CD4-positive, alpha-beta T cell treated with Interleukin-15 for 4 hours (primary cell): Measurements from ENCODE around the gene SLIT1.
A peak's percentile ranks its signal among the peaks of the same experiment; 100 is the strongest.
"Not testable (repeated sequence)": the region's sequence is repeated elsewhere in the genome, so short reads cannot be mapped to it uniquely, and the experiment has no call there.

Experiments used
- DNase-seq: peaks from one replicate; pipeline ENCODE4 v3.0.0-alpha.2; 2020; ENCODE audit warnings: low spot score

The SLIT1 gene

DNA sequence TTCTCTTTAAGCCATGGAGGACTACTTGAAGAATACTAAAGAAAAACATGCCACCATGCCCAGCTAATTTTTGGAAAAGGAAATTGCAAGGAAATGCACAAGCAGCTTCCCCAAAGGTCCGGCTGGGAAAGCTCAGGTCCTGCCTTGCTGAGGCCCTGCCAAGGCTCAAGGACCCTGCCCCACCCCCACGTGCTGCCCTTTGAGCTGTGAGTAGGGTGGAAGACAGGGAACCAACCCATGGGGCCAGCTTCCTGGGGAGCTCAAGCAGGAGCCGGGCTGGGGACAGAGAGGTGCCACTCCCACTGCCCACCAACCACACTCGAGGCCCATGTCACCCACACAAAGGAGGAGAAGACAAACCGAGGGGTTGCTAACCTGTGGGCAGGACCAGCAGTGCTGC lies 78.2 kb downstream of the SLIT1 start:
- DNase-seq, result no peak

DNA sequence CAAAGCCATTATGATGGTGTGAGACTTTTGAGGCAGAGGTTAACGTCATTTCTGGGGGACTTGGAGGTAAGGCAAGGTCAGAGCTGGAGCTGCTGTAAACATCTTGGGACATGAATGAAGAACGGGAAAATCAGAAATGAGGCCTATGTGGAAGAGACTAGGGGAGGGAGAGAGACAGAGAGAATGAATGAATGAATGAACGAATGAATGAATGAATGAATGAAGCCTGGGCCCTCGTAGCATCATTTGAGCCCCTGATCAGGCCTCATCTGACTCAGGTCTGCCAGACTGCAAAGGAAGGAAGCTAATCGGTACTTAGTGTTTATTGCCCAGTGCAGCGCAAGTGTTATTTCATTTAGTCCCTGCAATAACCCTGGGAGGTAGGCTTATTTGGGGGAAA lies 79.6 kb downstream of the SLIT1 start:
- no peak for DNase-seq

- no peak for DNase-seq
Measured at GRCh38 chr10:97105303-97105702, 80.5 kb downstream of the SLIT1 start.

DNA sequence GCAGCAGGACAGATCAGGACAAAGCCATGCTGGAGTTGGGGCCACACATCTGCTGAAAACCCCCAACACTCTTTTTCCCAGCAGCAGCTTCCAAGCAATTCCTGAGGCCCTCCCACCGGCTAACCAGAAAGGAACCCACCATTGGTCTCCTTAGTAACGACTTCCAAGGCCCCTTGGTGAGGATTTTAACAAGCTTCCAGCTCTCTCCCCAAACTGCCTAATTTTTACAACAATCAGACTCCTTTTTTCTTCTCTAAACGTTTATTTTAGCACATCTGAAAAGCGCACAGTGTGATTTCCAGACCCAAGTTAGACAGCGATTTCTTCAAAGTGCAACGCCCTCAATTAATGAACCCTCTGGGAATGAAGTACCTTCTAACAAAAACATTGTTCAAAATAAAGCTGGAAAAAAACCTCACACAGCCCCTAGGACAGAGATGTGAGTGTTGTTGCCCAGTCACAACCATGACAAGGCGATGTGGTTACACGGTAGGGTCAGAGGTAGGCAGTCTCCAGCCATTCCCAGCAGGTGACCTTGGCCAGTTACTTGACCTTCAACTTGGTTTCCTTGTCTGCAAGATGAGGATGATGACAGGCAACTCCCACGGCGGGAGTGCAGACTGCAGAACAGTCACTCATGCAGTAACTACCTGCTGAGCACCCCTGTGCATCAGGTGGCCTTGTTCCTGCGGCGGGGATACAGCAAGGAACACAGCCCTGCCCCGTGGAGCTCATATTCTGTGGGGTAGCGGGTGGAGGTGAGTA lies 82.3 kb downstream of the SLIT1 start:
- DNase-seq, result no peak

- no peak for DNase-seq
Measured at GRCh38 chr10:97102441-97102840, 83.3 kb downstream of the SLIT1 start.

- no peak for DNase-seq
Measured at GRCh38 chr10:97101166-97101940, 84.4 kb downstream of the SLIT1 start.

DNA sequence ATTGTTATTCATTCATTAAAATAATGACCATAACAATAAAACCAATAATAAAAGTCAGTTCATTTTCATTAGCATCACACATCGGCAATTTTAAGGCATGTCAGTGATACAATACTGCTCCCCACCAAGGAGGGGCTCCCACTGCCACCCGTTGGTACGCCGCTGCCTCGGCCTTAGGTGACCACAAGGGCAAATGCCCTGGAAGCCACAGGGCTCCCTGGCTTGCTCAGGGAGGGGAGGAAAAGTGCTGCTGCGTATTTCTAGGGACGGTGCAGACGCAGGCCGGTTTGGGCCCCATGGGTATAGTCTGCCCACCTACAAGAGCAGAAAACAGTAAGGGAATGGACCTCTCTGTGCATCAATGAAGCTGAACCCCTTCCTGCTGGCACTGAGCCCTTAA lies 85.1 kb downstream of the SLIT1 start:
- no peak for DNase-seq

GRCh38 chr10:97099868-97100267 lies 85.9 kb downstream of the SLIT1 start:
- no peak for DNase-seq

DNA sequence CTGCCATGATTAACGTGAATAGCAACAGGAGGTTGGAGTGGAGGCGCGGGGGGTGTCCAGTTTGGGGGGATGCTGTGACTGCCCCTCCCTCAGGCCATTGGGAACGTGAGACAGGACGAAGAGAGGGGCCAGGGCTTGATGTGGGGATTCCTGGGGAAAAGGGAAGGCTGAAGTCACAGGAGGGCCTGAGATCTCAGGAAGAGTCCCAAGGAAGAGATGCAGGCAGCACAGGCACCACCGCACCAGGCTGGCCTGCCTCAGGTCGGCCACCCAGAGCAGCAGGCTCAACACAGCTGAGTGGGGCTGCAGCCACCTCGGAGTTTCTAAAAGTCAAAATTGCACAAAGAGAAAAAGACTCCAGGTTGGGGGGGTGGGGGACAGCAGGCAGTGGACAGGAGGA lies 86.7 kb downstream of the SLIT1 start:
- no peak for DNase-seq

DNA sequence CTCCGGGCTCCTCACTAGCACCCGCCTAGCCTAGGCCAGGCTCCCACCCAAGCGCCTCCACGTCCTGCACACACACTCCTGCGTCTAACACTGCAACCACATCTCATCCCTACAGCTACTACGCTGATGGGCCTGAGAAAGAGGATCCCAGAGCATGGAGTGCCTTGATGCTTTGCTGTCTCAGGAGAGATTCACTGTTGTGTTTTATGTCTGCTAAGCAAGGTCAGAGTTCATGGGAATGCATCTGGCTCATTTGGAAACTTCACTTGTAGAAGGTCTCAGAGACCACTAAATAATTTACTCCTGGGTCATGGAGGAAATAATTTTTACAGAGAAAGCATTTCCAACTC lies 88.7 kb downstream of the SLIT1 start:
- no peak for DNase-seq

DNA sequence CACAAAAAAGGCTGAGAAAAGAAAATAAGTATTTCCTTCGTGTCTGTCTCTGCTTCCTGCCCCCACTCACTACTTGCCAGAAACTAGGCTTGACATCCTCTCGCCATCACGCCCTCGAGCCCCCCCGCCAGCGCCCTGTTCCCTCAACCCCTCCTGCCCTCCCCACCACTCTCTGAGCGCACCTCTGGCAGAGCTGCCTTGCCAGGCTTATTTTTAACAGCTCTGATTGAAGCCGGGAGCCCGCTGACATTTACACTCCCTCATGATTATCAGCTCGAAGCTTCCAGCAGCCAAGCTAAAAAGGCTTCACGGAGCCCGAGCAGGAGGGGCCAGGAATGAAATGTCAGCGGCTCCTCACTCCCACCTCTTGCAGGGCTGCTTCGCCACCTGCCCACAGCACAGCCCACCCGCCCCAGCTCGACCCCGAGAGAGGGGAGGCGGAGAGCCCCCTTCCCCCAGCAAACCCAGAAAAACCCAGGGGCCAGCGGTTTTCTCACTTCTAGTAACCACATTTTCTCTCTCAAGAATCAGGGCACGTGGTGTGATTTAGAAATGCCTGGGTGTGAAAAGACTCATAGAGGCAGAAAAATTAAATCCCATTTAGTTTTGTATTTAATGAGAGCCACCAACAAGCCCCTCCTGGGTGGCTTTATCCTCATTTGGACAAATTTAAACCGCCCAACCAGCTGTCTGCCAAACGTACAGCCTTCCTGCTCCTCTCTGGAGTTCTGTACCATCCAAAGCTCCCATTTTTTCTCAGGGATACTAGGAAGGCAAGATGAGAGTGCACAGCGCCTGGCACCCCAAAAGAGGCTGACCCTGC lies 89.3 kb downstream of the SLIT1 start:
- DNase-seq, result peak; percentile 7

GRCh38 chr10:97095701-97096260 lies 90.0 kb downstream of the SLIT1 start:
- no peak for DNase-seq

- DNase-seq, result no peak
Measured at GRCh38 chr10:97090644-97091043, 95.1 kb downstream of the SLIT1 start.

DNA sequence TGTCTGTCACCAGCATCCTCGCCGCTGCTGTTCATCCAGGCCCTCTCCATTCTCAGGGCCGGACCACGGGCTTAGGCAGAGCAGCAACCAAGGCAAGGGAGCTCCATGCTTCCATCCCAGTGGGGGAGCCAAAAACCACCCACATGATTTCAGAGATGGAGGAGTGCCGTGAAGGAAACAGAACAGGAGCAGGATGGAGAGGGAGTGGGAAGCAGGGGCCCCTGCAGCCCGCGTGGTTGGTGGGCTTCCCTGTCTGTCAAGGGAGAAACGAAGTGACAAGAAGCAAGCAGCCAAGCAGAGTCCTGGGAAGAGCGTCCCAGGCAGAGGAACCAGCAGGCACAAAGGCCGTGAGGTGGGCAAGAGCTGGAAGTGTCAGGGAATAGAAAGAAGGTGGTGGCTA lies 95.7 kb downstream of the SLIT1 start:
- DNase-seq, result no peak

DNA sequence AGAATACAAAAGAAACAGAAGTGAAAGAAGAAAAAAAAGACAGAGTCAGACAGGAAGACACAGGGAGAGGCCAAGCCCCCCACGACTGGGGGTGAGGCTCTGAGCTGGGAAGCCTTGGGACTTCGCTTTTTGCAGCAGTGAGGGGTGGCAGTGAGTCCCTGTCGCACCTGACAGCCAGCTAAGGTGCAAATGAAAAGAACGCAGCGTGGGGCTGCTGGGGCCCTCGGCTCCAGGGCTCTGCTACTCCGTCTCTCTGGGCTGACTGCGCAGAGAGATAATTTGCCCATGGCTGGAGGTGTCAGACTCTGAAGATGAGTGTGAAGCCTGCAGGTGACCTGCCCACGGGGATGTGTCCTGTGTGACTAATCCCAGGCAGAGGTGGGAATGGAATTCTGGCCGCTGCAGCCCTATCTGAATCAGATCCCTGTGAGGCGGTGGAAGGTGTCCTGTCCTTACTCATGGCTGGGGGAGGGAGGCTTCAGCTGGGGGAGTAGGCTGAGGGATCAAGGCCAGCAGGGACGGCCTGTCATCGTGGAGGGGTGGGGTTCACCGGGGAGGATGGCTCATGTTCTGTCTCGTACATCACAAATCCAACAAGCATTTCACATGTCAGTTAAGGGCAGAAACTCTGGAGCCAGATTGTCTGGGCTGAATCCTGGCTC lies 96.4 kb downstream of the SLIT1 start:
- no peak for DNase-seq

DNA sequence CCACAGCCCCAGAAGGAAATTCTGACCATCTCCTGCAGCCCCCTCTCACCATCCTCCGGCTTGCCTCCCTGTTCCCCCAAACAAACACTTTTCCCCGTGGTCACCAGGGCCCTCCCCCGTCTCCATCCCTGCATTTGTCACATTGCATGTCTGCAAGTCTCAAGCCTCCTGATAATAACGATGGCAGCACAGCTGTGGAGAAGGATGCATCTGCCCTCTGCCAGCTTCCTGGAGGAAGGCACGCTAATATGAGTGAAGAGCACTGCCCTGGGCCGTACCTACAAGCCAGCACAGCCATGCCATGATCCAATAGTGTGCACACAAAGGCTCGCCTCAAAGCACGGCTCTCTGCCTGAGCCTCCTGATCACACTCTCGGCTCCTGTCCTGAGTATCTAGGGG lies 98.5 kb downstream of the SLIT1 start:
- no peak for DNase-seq

DNA sequence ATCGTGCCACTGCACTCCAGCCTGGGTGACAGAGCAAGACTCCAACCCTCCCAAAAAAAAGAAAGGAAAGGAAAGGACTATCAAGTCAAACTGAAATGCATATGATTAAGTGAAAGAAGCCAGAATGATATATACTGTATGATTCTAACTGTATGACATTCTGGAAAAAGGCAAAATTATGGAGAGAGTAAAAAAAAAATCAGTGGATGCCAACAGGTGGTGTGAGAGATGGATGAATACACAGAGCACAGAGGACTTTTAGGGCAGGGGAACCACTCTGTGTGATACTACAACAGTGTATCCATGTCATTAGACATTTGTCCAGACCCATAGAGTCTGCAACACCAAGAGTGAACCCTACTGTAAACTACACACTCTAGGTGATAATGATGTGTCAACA lies 99.2 kb downstream of the SLIT1 start:
- DNase-seq, result no peak

DNA sequence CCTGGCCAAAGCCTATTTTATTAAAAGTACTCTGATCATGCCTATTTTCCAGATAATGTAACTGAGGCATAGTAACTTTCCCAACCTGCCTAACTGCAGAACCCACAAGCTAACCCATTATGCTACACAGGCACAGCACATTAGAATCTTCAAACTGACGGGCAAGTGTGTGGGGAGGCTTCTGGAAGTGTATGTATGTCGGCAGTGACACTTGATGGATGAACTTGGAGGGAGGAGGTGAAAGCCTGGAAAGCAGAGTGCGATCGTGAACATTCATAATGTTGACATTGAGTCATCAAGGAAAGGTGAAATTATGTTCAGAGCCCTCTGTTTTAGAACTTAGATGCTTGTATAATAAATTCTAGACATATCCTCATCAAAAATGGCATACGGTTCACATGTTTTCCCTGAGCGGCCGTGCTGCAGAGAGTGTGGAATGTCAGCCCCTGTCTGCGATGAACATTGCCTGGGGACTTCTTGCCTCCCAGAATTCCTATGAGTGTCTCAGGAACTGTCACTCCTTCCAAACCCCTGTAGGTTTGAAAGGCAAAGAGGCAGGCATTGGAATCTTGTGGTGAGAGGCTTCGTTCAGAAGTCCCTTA lies 102.4 kb downstream of the SLIT1 start:
- DNase-seq, result no peak

- DNase-seq, result not testable (repeated sequence)
Measured at GRCh38 chr10:97082575-97082974, 103.2 kb downstream of the SLIT1 start.

DNA sequence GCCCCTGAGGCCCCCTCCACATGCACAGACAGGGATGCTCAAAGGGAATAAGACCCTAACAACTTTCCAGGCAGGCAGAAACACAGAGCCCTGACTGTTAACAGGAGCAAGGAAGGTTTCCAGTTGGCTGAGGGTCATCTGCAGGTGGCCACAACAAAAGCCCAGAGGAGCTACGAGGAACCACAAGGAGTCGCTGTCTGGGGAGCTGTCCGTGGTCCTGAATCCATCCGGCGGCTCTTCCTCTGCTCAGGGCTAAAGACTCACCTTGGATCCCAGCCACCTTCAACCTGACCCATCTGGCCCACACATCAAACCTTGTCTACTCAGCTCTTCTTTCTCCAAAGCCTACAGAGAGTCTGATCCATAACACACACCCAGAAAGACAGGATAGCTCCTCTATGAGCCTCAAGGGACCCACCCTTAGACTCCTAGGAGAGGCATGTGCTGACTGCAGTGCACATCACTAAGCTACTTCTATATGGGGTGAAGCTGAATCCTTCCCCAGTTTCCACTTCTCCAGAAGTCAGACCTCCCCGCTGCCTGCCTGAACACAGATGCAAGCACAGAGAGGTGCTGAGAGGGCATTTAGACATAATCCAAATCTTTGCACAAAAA lies 104.0 kb downstream of the SLIT1 start:
- peak; percentile 22 for DNase-seq
